Kidney epithelial cell (primary cell): ENCODE results near the gene TACC2. TPM values are rescaled to one million over a fixed set of nuclear protein-coding genes. Genes with fewer than 3 reads are reported as not detected.

Source experiments
- DNase-seq: peaks from one replicate; pipeline ENCODE4 v3.0.0-alpha.2; 2010; ENCODE audit warnings: low read depth
- H3K27me3 ChIP-seq: 2 replicates; pipeline ENCODE4 v1.6.0; 2011; ENCODE audit warnings: low read length; ENCODE audit not compliant: control insufficient read depth, insufficient read depth
- H3K36me3 ChIP-seq: 2 replicates; pipeline ENCODE4 v1.5.1; 2011; ENCODE audit warnings: low read length; ENCODE audit not compliant: control insufficient read depth, insufficient read depth
- H3K4me3 ChIP-seq: 2 replicates; pipeline ENCODE4 v1.5.1; 2011; ENCODE audit warnings: low read depth, mild to moderate bottlenecking, control low read depth, low read length
- CTCF ChIP-seq: IDR thresholded peaks from 2 replicates; pipeline ENCODE4 v1.5.1; 2011; ENCODE audit warnings: mild to moderate bottlenecking, moderate library complexity, low read length, control low read depth, inconsistent platforms; ENCODE audit not compliant: insufficient read depth, poor library complexity, severe bottlenecking
- total RNA-seq: library from RNA; depleted of rRNA; stranded (reverse); fragments of >200 nt; gene quantifications from 2 replicates; pipeline ENCODE4 v1.2.3, GENCODE V29; 2015

The TACC2 gene
- total RNA-seq, 1 donor from 2014 or later = 26.9 TPM

DNA sequence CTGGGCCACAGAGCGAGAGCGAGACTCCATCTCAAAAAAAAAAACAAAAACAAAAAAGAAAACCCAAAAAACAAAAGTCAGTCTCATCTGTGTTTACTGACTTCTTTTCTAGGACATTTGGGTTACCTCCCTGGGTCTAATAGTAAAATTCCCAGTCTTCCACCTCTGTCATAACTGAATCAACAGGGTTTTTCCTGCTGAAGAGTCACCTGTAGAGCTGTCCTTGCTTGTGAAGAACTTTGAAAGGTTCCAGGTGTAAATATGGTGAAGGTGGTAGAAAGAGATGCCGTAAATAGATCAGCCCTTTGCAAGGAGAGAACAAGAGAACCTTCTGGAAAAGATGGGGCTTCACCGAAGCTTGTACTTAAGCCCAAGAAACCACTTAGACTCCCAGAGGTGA is 169.4 kb downstream of the TACC2 start:
- no peak for DNase-seq
- no peak overlapping the region for H3K4me3 ChIP-seq
- no peaks in the 10 kb centered on the region for H3K36me3 ChIP-seq
- no peaks in the 10 kb centered on the region for H3K27me3 ChIP-seq
- no peak for TF ChIP-seq CTCF

DNA sequence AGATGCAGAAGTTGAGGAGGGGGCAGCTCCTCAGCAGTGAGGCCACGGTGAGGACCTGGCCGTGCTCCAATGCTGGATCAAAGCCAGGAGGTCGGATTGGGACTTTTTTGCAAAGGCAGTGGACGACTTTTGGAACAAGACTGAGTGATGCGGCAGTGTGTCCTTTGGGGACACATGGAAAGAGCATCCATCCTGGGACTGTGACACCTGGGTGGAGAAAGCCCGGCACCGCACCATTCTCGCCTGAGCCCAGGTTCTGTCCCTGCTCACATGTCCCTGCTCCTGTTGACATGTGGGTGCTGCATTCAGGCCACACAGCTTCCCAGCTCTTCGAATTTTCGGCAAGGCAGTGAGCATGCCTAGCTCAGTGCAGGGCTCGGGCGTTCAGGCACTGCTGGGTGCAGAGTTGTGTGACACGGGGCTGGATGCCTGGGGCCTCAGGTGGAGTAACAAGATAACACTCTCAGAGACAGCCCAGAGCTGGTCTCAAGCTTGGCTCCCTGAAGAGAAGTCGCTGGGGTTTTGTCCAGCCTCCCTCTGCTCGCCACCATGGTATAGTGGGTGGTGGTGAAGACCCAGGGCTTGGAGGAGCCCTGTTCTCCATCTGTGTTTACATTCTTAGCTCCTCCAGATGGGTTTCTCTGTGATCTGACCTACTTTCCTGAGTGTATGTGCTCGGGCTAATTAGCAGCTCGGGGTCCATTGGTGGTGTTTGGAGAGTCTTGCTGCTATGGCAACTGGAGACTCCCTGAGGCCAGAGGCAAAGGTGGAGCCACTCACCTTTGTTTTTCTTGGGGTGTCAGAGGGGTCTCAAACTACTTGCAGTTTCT is 170.4 kb downstream of the TACC2 start:
- H3K27me3 ChIP-seq = no peaks in the 10 kb centered on the region
- no peak for DNase-seq
- no peak for TF ChIP-seq CTCF
- H3K4me3 ChIP-seq = no peak overlapping the region
- H3K36me3 ChIP-seq = no peaks in the 10 kb centered on the region

DNA sequence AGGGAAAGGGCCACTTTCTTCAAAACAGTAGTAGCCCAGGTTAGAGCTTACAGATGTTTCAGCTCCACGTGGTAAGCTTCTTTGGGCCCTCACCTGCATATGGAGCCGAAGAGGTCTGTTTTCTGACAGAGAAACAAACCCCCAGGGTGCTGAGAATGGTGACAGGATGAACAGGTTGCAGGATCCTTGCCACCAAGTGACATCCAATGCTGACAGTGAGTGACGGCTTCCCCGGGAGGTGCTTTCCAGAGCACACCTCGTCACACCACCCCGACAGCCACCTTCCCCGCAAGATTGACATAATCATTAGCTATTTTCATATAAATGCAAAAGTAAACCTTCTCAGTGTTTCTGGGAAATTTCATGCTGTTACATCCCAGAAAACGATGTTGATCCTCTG is 172.8 kb downstream of the TACC2 start:
- Histone ChIP-seq H3K27me3 (no peaks in the 10 kb centered on the region), H3K4me3 (no peak overlapping the region), H3K36me3 (no peaks in the 10 kb centered on the region)
- no peak for DNase-seq
- no peak for TF ChIP-seq CTCF

- no peak for DNase-seq
- Histone ChIP-seq H3K27me3 (no peaks in the 10 kb centered on the region), H3K4me3 (peak overlapping the region; percentile 53), H3K36me3 (no peaks in the 10 kb centered on the region)
- TF ChIP-seq CTCF = peak; percentile 1
Observed at GRCh38 chr10:122162671-122163173, 173.8 kb downstream of the TACC2 start.

GRCh38 chr10:122163174-122164022 is 174.4 kb downstream of the TACC2 start:
- Histone ChIP-seq H3K27me3 (no peaks in the 10 kb centered on the region), H3K4me3 (peak overlapping the region; percentile 53)

More at GRCh38 chr10:122163174-122164022, 174.4 kb downstream of the TACC2 start:
- DNase-seq = no peak
- peak; percentile 0 for TF ChIP-seq CTCF
- H3K36me3 ChIP-seq = no peaks in the 10 kb centered on the region
